GM23338 (cell line): ENCODE data around the gene CYGB.

Source experiments
- CREB1 ChIP-seq: fragments of 250-450 bp; sonication (Bioruptor Pico); IDR thresholded peaks from 2 replicates; pipeline ENCODE4 v1.5.0; 2020; ENCODE audit warnings: low read depth, mild to moderate bottlenecking, moderate library complexity
- EZH2 ChIP-seq: fragments of 200-600 bp; sonication (generic); IDR thresholded peaks from one replicate; pipeline ENCODE4 v1.8.0; 2017; ENCODE audit warnings: antibody characterized with exemption, mild to moderate bottlenecking, low read depth; ENCODE audit not compliant: unreplicated experiment
- EZH2phosphoT487 ChIP-seq: fragments of 200-600 bp; sonication (generic); IDR thresholded peaks from one replicate; pipeline ENCODE4 v1.8.1; 2018; ENCODE audit warnings: antibody characterized with exemption; ENCODE audit not compliant: unreplicated experiment
- POLR2AphosphoS5 ChIP-seq: IDR thresholded peaks from 2 replicates; pipeline ENCODE4 v1.6.1; 2016; ENCODE audit warnings: antibody characterized with exemption, low read depth
- STAT1 ChIP-seq: IDR thresholded peaks from one replicate; pipeline ENCODE4 v1.6.1; 2016; ENCODE audit warnings: antibody characterized with exemption; ENCODE audit not compliant: unreplicated experiment
- ZNF114 ChIP-seq: fragments of 250-450 bp; sonication (Bioruptor Pico); IDR thresholded peaks from 2 replicates; pipeline ENCODE4 v1.5.0; 2020; ENCODE audit warnings: mild to moderate bottlenecking, moderate library complexity
- TF ChIP-seq, protein P1 (sequence below), 2 experiments: fragments of 200-600 bp in 1 of 2; sonication (generic) in 1 of 2; conservative IDR thresholded peaks; 2 replicates each; pipeline versions ENCODE4 v1.5.1 to v1.6.1; 2016 to 2017; ENCODE audit warnings: antibody characterized with exemption in 2 of 2, low read depth in 2 of 2, mild to moderate bottlenecking in 2 of 2, moderate library complexity in 1 of 2
- TF ChIP-seq, protein P2 (sequence below): IDR thresholded peaks from one replicate; pipeline ENCODE4 v1.6.1; 2018; ENCODE audit warnings: antibody characterized with exemption; ENCODE audit not compliant: unreplicated experiment

DNA sequence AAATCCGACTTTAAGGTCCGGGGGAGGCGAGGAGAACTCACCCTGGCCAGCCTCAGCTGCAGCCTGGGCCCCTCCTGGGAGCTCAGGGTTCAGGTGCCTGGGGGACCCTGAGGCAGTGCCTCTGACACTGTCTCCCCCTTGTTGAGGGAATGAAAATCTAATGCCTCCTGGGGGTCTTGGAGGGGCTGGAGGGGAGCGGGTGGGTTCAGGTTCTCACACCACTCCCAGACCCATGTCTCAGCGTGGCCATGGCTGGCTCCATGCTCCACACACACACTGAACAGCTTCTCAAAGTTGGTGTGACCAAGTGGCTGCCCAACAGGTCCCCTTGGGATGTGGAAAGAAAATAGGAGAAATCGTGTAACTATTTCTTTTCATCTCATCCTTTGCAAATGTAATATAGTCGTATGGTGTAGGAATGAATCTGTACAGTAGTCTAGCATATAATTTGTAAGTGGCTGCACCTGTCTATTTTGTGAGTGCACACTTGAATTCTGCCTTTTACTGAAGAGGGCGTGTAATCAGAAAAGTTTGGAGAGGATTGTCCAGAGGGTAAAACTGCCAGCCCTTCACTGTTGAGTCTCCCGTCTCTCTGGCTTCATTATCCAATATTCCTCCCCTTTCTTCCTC is 1.5 kb upstream of the CYGB start:
- TF ChIP-seq, protein P1, sequence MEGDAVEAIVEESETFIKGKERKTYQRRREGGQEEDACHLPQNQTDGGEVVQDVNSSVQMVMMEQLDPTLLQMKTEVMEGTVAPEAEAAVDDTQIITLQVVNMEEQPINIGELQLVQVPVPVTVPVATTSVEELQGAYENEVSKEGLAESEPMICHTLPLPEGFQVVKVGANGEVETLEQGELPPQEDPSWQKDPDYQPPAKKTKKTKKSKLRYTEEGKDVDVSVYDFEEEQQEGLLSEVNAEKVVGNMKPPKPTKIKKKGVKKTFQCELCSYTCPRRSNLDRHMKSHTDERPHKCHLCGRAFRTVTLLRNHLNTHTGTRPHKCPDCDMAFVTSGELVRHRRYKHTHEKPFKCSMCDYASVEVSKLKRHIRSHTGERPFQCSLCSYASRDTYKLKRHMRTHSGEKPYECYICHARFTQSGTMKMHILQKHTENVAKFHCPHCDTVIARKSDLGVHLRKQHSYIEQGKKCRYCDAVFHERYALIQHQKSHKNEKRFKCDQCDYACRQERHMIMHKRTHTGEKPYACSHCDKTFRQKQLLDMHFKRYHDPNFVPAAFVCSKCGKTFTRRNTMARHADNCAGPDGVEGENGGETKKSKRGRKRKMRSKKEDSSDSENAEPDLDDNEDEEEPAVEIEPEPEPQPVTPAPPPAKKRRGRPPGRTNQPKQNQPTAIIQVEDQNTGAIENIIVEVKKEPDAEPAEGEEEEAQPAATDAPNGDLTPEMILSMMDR (conservative IDR thresholded peaks at IDR 0.05; ENCODE audit: low read depth in 2 of 2), result no peak
- TF ChIP-seq EZH2phosphoT487, result no peak
- TF ChIP-seq, protein P2, sequence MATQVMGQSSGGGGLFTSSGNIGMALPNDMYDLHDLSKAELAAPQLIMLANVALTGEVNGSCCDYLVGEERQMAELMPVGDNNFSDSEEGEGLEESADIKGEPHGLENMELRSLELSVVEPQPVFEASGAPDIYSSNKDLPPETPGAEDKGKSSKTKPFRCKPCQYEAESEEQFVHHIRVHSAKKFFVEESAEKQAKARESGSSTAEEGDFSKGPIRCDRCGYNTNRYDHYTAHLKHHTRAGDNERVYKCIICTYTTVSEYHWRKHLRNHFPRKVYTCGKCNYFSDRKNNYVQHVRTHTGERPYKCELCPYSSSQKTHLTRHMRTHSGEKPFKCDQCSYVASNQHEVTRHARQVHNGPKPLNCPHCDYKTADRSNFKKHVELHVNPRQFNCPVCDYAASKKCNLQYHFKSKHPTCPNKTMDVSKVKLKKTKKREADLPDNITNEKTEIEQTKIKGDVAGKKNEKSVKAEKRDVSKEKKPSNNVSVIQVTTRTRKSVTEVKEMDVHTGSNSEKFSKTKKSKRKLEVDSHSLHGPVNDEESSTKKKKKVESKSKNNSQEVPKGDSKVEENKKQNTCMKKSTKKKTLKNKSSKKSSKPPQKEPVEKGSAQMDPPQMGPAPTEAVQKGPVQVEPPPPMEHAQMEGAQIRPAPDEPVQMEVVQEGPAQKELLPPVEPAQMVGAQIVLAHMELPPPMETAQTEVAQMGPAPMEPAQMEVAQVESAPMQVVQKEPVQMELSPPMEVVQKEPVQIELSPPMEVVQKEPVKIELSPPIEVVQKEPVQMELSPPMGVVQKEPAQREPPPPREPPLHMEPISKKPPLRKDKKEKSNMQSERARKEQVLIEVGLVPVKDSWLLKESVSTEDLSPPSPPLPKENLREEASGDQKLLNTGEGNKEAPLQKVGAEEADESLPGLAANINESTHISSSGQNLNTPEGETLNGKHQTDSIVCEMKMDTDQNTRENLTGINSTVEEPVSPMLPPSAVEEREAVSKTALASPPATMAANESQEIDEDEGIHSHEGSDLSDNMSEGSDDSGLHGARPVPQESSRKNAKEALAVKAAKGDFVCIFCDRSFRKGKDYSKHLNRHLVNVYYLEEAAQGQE, result no peak
- TF ChIP-seq EZH2, result no peak
- TF ChIP-seq POLR2AphosphoS5, result no peak
- TF ChIP-seq STAT1, result no peak
- no peak for TF ChIP-seq CREB1 (CRISPR knock-in tag)
- no peak for TF ChIP-seq ZNF114 (CRISPR knock-in tag)
